Trophoblast cell (in vitro differentiated cells and primary cell): ENCODE results near the gene OR51F2. TPM values are rescaled to one million over a fixed set of nuclear protein-coding genes. Genes with fewer than 3 reads are reported as not detected.

Experiments used
- DNase-seq, 2 donors: peaks; one replicate each; pipeline ENCODE4 v3.0.0-alpha.2; 2016
- H2AFZ ChIP-seq: 2 replicates; pipeline ENCODE4 v1.6.1; 2013; ENCODE audit warnings: low read length, moderate library complexity, mild to moderate bottlenecking; ENCODE audit not compliant: insufficient read depth, poor library complexity
- H2AK5ac ChIP-seq: 2 replicates; pipeline ENCODE4 v1.6.1; 2013; ENCODE audit warnings: mild to moderate bottlenecking, low read length
- H2BK120ac ChIP-seq: 2 replicates; pipeline ENCODE4 v1.6.1; 2013; ENCODE audit warnings: low read length, mild to moderate bottlenecking, moderate library complexity; ENCODE audit not compliant: insufficient read depth, poor library complexity
- H2BK12ac ChIP-seq: 2 replicates; pipeline ENCODE4 v1.6.1; 2013; ENCODE audit warnings: mild to moderate bottlenecking, low read length, moderate library complexity
- H2BK5ac ChIP-seq: 2 replicates; pipeline ENCODE4 v1.6.1; 2013; ENCODE audit warnings: low read length, low read depth, moderate library complexity, mild to moderate bottlenecking; ENCODE audit not compliant: poor library complexity
- H3K14ac ChIP-seq: 2 replicates; pipeline ENCODE4 v1.6.1; 2013; ENCODE audit warnings: mild to moderate bottlenecking, low read length
- H3K18ac ChIP-seq: 2 replicates; pipeline ENCODE4 v1.6.1; 2013; ENCODE audit warnings: mild to moderate bottlenecking, low read length
- H3K23ac ChIP-seq: 2 replicates; pipeline ENCODE4 v1.6.1; 2013; ENCODE audit warnings: low read length
- H3K27ac ChIP-seq: 2 replicates; pipeline ENCODE4 v1.5.1; 2013; ENCODE audit warnings: low read depth, mild to moderate bottlenecking, inconsistent platforms, low read length, moderate library complexity
- H3K27me3 ChIP-seq: 2 replicates; pipeline ENCODE4 v1.6.1; 2013; ENCODE audit warnings: inconsistent platforms, mild to moderate bottlenecking, low read length, moderate library complexity; ENCODE audit not compliant: insufficient read depth
- H3K36me3 ChIP-seq, 2 experiments: 1 replicate in 1 of 2; 2 replicates in 1 of 2; pipeline ENCODE4 v1.6.1; 2013; ENCODE audit warnings: low read length in 2 of 2, mild to moderate bottlenecking in 2 of 2, moderate library complexity in 1 of 2; ENCODE audit not compliant: insufficient read depth in 2 of 2, control insufficient read depth in 1 of 2
- H3K4ac ChIP-seq: 2 replicates; pipeline ENCODE4 v1.6.1; 2013; ENCODE audit warnings: low read depth, mild to moderate bottlenecking, low read length, moderate library complexity
- H3K4me1 ChIP-seq, 2 experiments: 1 replicate in 1 of 2; 2 replicates in 1 of 2; pipeline ENCODE4 v1.6.1; 2013; ENCODE audit warnings: low read length in 2 of 2, mild to moderate bottlenecking in 2 of 2, moderate library complexity in 1 of 2; ENCODE audit not compliant: insufficient read depth in 2 of 2, control insufficient read depth in 1 of 2
- H3K4me2 ChIP-seq: 2 replicates; pipeline ENCODE4 v1.6.1; 2013; ENCODE audit warnings: inconsistent platforms, mild to moderate bottlenecking, low read length, moderate library complexity
- H3K4me3 ChIP-seq: 2 replicates; pipeline ENCODE4 v1.5.1; 2013; ENCODE audit warnings: mild to moderate bottlenecking, low read depth, low read length, inconsistent platforms
- H3K79me1 ChIP-seq: one replicate; pipeline ENCODE4 v1.6.1; 2013; ENCODE audit warnings: low read length
- H3K79me2 ChIP-seq: 2 replicates; pipeline ENCODE4 v1.6.1; 2013; ENCODE audit warnings: low read length, mild to moderate bottlenecking; ENCODE audit not compliant: control insufficient read depth, insufficient read depth, poor library complexity
- H3K9ac ChIP-seq: 2 replicates; pipeline ENCODE4 v1.6.1; 2013; ENCODE audit warnings: mild to moderate bottlenecking, low read length
- H3K9me3 ChIP-seq: 2 replicates; pipeline ENCODE4 v1.6.1; 2013; ENCODE audit warnings: low read depth, mild to moderate bottlenecking, control low read depth, inconsistent platforms, low read length; ENCODE audit not compliant: insufficient read depth
- H4K12ac ChIP-seq: 2 replicates; pipeline ENCODE4 v1.6.1; 2013; ENCODE audit warnings: low read depth, mild to moderate bottlenecking, low read length, moderate library complexity
- H4K8ac ChIP-seq: 2 replicates; pipeline ENCODE4 v1.6.1; 2013; ENCODE audit warnings: low read depth, mild to moderate bottlenecking, low read length, moderate library complexity
- H4K91ac ChIP-seq: one replicate; pipeline ENCODE4 v1.6.1; 2013; ENCODE audit warnings: low read depth, mild to moderate bottlenecking, low read length, moderate library complexity
- WGBS: extraction: QIAGEN DNeasy Blood & Tissue Kit; methylation state at CpG from one replicate; pipeline ENCODE4 v1.1.7; 2013; ENCODE audit warnings: missing lambda C conversion rate; ENCODE audit not compliant: insufficient read length, insufficient coverage; ENCODE audit errors: extremely low coverage; 5-methylcytosine and 5-hydroxymethylcytosine counted together
- polyA plus RNA-seq: library from polyadenylated mRNA; stranded (reverse); fragments of 200-250 nt; gene quantifications from 2 replicates; pipeline ENCODE4 v1.2.3, GENCODE V29; 2013

Gene OR51F2, protein sequence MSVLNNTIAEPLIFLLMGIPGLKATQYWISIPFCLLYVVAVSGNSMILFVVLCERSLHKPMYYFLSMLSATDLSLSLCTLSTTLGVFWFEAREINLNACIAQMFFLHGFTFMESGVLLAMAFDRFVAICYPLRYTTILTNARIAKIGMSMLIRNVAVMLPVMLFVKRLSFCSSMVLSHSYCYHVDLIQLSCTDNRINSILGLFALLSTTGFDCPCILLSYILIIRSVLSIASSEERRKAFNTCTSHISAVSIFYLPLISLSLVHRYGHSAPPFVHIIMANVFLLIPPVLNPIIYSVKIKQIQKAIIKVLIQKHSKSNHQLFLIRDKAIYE
- not detected in 2 replicates for polyA plus RNA-seq

- Histone ChIP-seq H2AFZ (no peak within 1 kb of the TSS), H3K18ac (no peak within 1 kb of the TSS), H3K4me2 (no peak within 1 kb of the TSS), H4K8ac (no peak within 1 kb of the TSS), H2AK5ac (no peak within 1 kb of the TSS), H4K12ac (no peak within 1 kb of the TSS), H3K27me3 (no peaks in the 10 kb centered on the region), H3K9me3 (no peaks in the 10 kb centered on the region), H3K9ac (no peak within 1 kb of the TSS), H2BK120ac (no peak within 1 kb of the TSS), H3K4me1 (peaks cover 0 to 1% of the 10 kb centered on the region in 2 experiments), H3K4ac (no peak within 1 kb of the TSS), H3K14ac (no peak within 1 kb of the TSS), H3K4me3 (no peak within 1 kb of the TSS), H3K27ac (no peak within 1 kb of the TSS), H3K36me3 (no peaks in the 10 kb centered on the region), H3K79me2 (no peaks in the 10 kb centered on the region), H4K91ac (no peak within 1 kb of the TSS), H3K23ac (no peak within 1 kb of the TSS), H2BK12ac (no peak within 1 kb of the TSS), H2BK5ac (no peak within 1 kb of the TSS), H3K79me1 (no peaks in the 10 kb centered on the region)
- DNase-seq: no peak
- no CpG with 5 or more reads among the region's 1 CpG for WGBS
Measured at GRCh38 chr11:4821021-4821420, at the start of gene OR51F2. Gene OR51F2 (plus strand): TSS chr11:4821321. CDS start chr11:4821422, 101 bp downstream.

DNA sequence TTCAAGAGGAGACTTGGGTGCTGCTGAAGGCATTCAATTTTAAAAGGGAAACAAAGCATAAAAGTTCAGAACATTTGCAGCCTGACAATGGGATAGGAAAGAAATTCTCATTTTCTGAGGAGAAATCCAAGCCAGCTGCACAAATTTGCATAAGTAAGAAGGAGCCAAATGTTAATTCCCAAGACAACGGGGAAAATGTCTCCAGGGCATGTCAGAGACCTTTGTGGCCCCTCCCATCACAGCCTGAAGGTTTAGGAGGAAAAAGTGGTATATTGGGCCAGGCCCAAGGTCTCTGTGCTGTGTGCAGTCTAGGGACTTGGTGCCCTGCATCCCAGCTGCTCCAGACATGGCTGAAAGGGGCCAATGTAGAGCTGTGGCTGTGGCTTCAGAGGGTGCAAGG lies 38.7 kb upstream of the OR51F2 start:
- Histone ChIP-seq H3K79me2 (no peaks in the 10 kb centered on the region), H3K27ac (no peak overlapping the region), H3K4me1 (no peaks in the 10 kb centered on the region), H2BK120ac (no peak overlapping the region), H2AFZ (no peak overlapping the region), H4K8ac (no peak overlapping the region), H3K4me2 (no peak overlapping the region), H2BK5ac (no peak overlapping the region), H3K18ac (no peak overlapping the region), H3K9me3 (peaks cover 5% of the 10 kb centered on the region), H3K14ac (no peak overlapping the region), H3K27me3 (no peaks in the 10 kb centered on the region), H3K79me1 (no peaks in the 10 kb centered on the region), H3K4me3 (no peak overlapping the region), H3K4ac (no peak overlapping the region), H3K9ac (no peak overlapping the region), H4K12ac (no peak overlapping the region), H4K91ac (no peak overlapping the region), H2AK5ac (no peak overlapping the region), H2BK12ac (no peak overlapping the region), H3K23ac (no peak overlapping the region), H3K36me3 (no peaks in the 10 kb centered on the region)
- DNase-seq: no peak
- no CpG with 5 or more reads among the region's 1 CpG for WGBS

- no peak overlapping the region for H3K4me3 ChIP-seq
- no peak overlapping the region for H4K91ac ChIP-seq
- H3K23ac ChIP-seq: no peak overlapping the region
- H3K14ac ChIP-seq: no peak overlapping the region
- no peak overlapping the region for H4K8ac ChIP-seq
- H3K9ac ChIP-seq: no peak overlapping the region
- H3K18ac ChIP-seq: no peak overlapping the region
- no CpG with 5 or more reads among the region's 2 CpGs for WGBS
- no peaks in the 10 kb centered on the region for H3K79me2 ChIP-seq
- no peak overlapping the region for H3K4ac ChIP-seq
- H2BK120ac ChIP-seq: no peak overlapping the region
- no peaks in the 10 kb centered on the region for H3K4me1 ChIP-seq
- no peaks in the 10 kb centered on the region for H3K79me1 ChIP-seq
- H2AFZ ChIP-seq: no peak overlapping the region
- no peak overlapping the region for H2BK5ac ChIP-seq
- H4K12ac ChIP-seq: no peak overlapping the region
- H2BK12ac ChIP-seq: no peak overlapping the region
- H3K4me2 ChIP-seq: no peak overlapping the region
- H3K27me3 ChIP-seq: no peaks in the 10 kb centered on the region
- H3K9me3 ChIP-seq: peaks cover 2% of the 10 kb centered on the region
- H2AK5ac ChIP-seq: no peak overlapping the region
- no peak overlapping the region for H3K27ac ChIP-seq
- H3K36me3 ChIP-seq: no peaks in the 10 kb centered on the region
- no peak for DNase-seq
Measured at GRCh38 chr11:4797206-4797605, 23.9 kb upstream of the OR51F2 start.

DNA sequence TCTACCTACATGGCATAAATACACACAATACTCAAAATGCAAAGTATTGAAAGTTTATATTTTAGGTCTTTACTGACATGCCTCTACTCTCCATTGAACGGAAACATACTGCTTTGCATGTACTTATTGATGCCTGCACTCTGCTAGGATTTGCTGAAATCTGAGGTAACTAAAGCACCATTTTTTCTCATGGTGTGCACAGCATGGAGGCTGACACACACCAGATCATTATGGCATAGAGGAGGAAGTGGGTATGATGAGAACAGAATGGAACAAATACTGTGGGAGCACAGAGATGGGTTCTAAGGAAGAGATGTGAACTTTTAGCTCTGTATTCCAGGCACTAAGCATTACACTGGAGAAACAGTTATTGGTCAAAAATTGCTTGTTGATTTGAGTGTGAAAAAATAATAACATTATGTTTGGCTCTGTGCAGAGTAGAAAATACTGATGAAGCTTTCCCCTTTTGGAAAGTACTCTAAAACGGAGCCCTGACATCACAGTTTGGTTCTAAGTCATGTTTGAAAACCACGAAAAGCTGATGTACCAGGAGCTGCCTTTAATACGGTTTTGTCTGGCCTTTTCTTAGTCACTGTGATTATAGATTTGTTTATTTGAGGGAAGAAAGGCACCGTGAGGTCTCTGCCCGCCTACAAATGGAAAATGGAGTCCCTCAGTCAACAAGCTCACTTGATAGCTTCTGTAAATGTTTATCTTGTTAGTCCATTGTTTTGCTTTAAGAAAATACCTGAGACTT lies 22.5 kb upstream of the OR51F2 start:
- Histone ChIP-seq H4K8ac (no peak overlapping the region), H3K36me3 (no peaks in the 10 kb centered on the region), H2BK12ac (no peak overlapping the region), H3K79me1 (no peaks in the 10 kb centered on the region), H3K9me3 (peaks cover 2% of the 10 kb centered on the region), H3K4me1 (no peaks in the 10 kb centered on the region), H3K9ac (no peak overlapping the region), H3K79me2 (no peaks in the 10 kb centered on the region), H2AFZ (no peak overlapping the region), H3K23ac (no peak overlapping the region), H2BK5ac (no peak overlapping the region), H3K4me3 (no peak overlapping the region), H4K12ac (no peak overlapping the region), H4K91ac (no peak overlapping the region), H3K4ac (no peak overlapping the region), H3K14ac (no peak overlapping the region), H3K18ac (no peak overlapping the region), H2BK120ac (no peak overlapping the region), H3K27ac (no peak overlapping the region), H3K27me3 (no peaks in the 10 kb centered on the region), H3K4me2 (no peak overlapping the region), H2AK5ac (no peak overlapping the region)
- DNase-seq: no peak
- WGBS: no CpG with 5 or more reads among the region's 6 CpGs
